Measurements from ENCODE around the gene G2E3.
"Not testable (repeated sequence)": the region's sequence is repeated elsewhere in the genome, so short reads cannot be mapped to it uniquely, and the experiment has no call there.

G2E3 gene

GRCh38 chr14:30624132-30624423 is 65.1 kb downstream of the G2E3 start:
- no peak for TF ChIP-seq MAX (IDR thresholded peaks at IDR 0.05; ENCODE audit: low read depth, low read length)
- no peak for TF ChIP-seq MYC (IDR thresholded peaks at IDR 0.05; ENCODE audit: low read depth, low read length)
- TF ChIP-seq CTCF (IDR thresholded peaks at IDR 0.05; ENCODE audit: low read depth, low read length) = no peak
- no peak for TF ChIP-seq POLR2A (IDR thresholded peaks at IDR 0.05; ENCODE audit: extremely low read depth, insufficient read length)
- peak overlapping the region; percentile 94 for H3K4me3 ChIP-seq (ENCODE audit: low read depth, low read length)
- DNase-seq (ENCODE audit: low read depth) = no peak

GRCh38 chr14:30625533-30625932 is 66.6 kb downstream of the G2E3 start:
- no peak for TF ChIP-seq MAX (IDR thresholded peaks at IDR 0.05; ENCODE audit: low read depth, low read length)
- TF ChIP-seq CTCF (IDR thresholded peaks at IDR 0.05; ENCODE audit: low read depth, low read length) = no peak
- no peak for TF ChIP-seq POLR2A (IDR thresholded peaks at IDR 0.05; ENCODE audit: extremely low read depth, insufficient read length)
- TF ChIP-seq MYC (IDR thresholded peaks at IDR 0.05; ENCODE audit: low read depth, low read length) = no peak
- no peak for DNase-seq (ENCODE audit: low read depth)
- H3K4me3 ChIP-seq (ENCODE audit: low read depth, low read length) = no peak overlapping the region

- DNase-seq (ENCODE audit: low read depth) = not testable (repeated sequence)
Measured at GRCh38 chr14:30629432-30629831, 70.5 kb downstream of the G2E3 start.

GRCh38 chr14:30630248-30630647 is 71.3 kb downstream of the G2E3 start:
- H3K4me3 ChIP-seq (ENCODE audit: low read depth, low read length) = no peak overlapping the region
- DNase-seq (ENCODE audit: low read depth) = no peak
- TF ChIP-seq POLR2A (IDR thresholded peaks at IDR 0.05; ENCODE audit: extremely low read depth, insufficient read length) (no peak), MYC (IDR thresholded peaks at IDR 0.05; ENCODE audit: low read depth, low read length) (no peak), MAX (IDR thresholded peaks at IDR 0.05; ENCODE audit: low read depth, low read length) (no peak), CTCF (IDR thresholded peaks at IDR 0.05; ENCODE audit: low read depth, low read length) (no peak)

More at GRCh38 chr14:30629432-30629831, 70.5 kb downstream of the G2E3 start:
- not testable (repeated sequence) for H3K4me3 ChIP-seq (ENCODE audit: low read depth, low read length)

GRCh38 chr14:30632730-30633129 is 73.8 kb downstream of the G2E3 start:
- TF ChIP-seq POLR2A (IDR thresholded peaks at IDR 0.05; ENCODE audit: extremely low read depth, insufficient read length) (no peak), MYC (IDR thresholded peaks at IDR 0.05; ENCODE audit: low read depth, low read length) (no peak), MAX (IDR thresholded peaks at IDR 0.05; ENCODE audit: low read depth, low read length) (no peak), CTCF (IDR thresholded peaks at IDR 0.05; ENCODE audit: low read depth, low read length) (no peak)
- no peak for DNase-seq (ENCODE audit: low read depth)
- no peak overlapping the region for H3K4me3 ChIP-seq (ENCODE audit: low read depth, low read length)

GRCh38 chr14:30638926-30639325 is 80.0 kb downstream of the G2E3 start:
- no peak for TF ChIP-seq CTCF (IDR thresholded peaks at IDR 0.05; ENCODE audit: low read depth, low read length)
- no peak for TF ChIP-seq MYC (IDR thresholded peaks at IDR 0.05; ENCODE audit: low read depth, low read length)
- no peak for TF ChIP-seq POLR2A (IDR thresholded peaks at IDR 0.05; ENCODE audit: extremely low read depth, insufficient read length)
- no peak for TF ChIP-seq MAX (IDR thresholded peaks at IDR 0.05; ENCODE audit: low read depth, low read length)
- no peak for DNase-seq (ENCODE audit: low read depth)

More at GRCh38 chr14:30638926-30639325, 80.0 kb downstream of the G2E3 start:
- no peak overlapping the region for H3K4me3 ChIP-seq (ENCODE audit: low read depth, low read length)
